Activated naive CD4-positive, alpha-beta T cell treated with anti-CD3 and anti-CD28 coated beads for 36 hours (primary cell): ENCODE measurements around the gene SAMD4A. TPM values are rescaled to one million over a fixed set of nuclear protein-coding genes. Genes with fewer than 3 reads are reported as not detected.
A peak's percentile ranks its signal among the peaks of the same experiment; 100 is the strongest.

Experiments
- CTCF ChIA-PET: fragments of 350-600 bp; sonication (Branson Sonifier 250); formaldehyde crosslinking; loops from one replicate; lab custom pipeline; 2021; ENCODE audit warnings: antibody characterized with exemption; lab: Charles Lee
- DNase-seq: peaks from one replicate; pipeline ENCODE4 v3.0.0-alpha.2; 2020
- H3K27ac Mint-ChIP-seq: one replicate; pipeline ENCODE4 v1.8.0; 2021; ENCODE audit warnings: mild to moderate bottlenecking, mixed read lengths
- H3K27me3 Mint-ChIP-seq: one replicate; pipeline ENCODE4 v1.8.0; 2021; ENCODE audit warnings: low read depth, mixed read lengths
- H3K36me3 Mint-ChIP-seq: one replicate; pipeline ENCODE4 v1.8.0; 2021; ENCODE audit warnings: low read depth, mixed read lengths
- H3K4me1 Mint-ChIP-seq: one replicate; pipeline ENCODE4 v1.8.0; 2021; ENCODE audit warnings: low read depth, mixed read lengths
- H3K4me3 Mint-ChIP-seq: one replicate; pipeline ENCODE4 v1.8.0; 2021; ENCODE audit warnings: mild to moderate bottlenecking, moderate library complexity, mixed read lengths
- H3K9me3 Mint-ChIP-seq: one replicate; pipeline ENCODE4 v1.8.0; 2021; ENCODE audit warnings: mixed read lengths
- intact Hi-C: fragments of 100-400 bp; cut with micrococcal nuclease; formaldehyde crosslinking; loops from one replicate; pipeline ENCODE4 v1.15.1; 2023
- total RNA-seq, 2 experiments: library from RNA; stranded (reverse); gene quantifications; one replicate each; pipeline ENCODE4 v1.2.3, GENCODE V29; 2021

Gene SAMD4A
- total RNA-seq, 2 experiments from 2014 or later: 4.7 to 4.9 TPM

DNA sequence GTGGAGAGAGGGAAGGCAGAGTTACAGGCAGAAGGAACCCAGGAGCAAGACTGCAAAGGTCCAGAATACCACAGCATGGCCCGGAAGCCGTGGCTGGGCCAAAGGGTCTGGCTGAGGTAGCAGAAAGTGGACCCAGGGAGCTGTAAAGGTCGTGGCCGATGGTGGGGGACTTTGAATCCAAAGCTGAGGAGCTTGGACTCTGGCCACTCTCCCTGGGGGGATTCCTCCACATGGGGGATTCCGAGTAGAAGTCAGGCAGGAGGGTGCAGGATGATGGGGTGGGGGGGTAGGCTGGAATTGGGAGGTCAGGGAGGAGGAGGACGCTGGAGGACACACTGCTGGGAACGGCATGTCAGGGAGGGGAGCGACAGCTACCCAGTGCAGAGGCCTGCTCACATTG is 210.5 kb downstream of the SAMD4A start:
- H3K27ac Mint-ChIP-seq: peak overlapping the region; percentile 82
- H3K4me1 Mint-ChIP-seq: peaks cover 48% of the 10 kb centered on the region
- intact Hi-C loops: no loop called here
- peaks cover 2% of the 10 kb centered on the region for H3K27me3 Mint-ChIP-seq
- no peak overlapping the region for H3K4me3 Mint-ChIP-seq
- CTCF ChIA-PET: interaction anchor here (0.6 to 5.7 kb wide), 8 partner anchors 8 to 258 kb away, joined by 3 to 217 read pairs (median 3); partner anchors contain the start of gene SAMD4A
- DNase-seq: no peak
- no peaks in the 10 kb centered on the region for H3K36me3 Mint-ChIP-seq
- H3K9me3 Mint-ChIP-seq: no peaks in the 10 kb centered on the region

DNA sequence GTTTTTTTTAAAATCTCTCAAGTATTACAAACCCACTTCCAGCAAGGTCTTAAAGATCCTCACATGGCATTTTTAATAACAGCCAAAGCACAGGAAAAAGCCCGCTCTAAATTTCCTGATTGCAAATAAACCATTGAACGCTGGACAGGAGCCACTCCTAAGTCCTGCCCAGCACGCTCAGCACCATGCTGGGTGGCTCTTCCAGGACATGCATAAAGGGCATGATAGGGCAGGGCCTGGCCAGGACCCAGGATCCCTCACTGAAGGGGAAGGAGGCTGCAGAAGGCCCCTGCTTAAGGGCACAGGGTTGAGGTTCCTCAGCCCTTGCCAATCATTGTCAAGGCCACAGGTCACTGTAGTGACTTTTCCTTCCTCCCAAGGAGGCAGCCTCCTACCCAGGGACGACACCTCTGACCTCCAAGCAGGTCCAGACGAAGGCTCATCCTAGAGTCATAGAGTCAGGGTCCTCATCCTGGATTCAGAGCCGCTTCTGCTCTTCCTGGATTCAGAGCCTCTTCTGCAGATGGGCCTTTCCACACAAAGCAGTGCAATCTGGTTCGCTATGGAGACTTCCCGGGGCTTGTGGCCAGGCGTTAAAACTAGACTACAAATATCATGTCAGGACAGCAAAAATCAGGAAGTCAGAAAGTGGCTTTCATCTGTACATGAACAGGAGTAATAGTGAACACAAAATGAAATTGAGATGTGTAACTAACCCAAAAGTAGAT is 211.9 kb downstream of the SAMD4A start:
- H3K36me3 Mint-ChIP-seq: no peaks in the 10 kb centered on the region
- CTCF ChIA-PET: no interaction called here
- no peak overlapping the region for H3K27ac Mint-ChIP-seq
- DNase-seq: no peak
- H3K4me3 Mint-ChIP-seq: no peak overlapping the region
- peaks cover 2% of the 10 kb centered on the region for H3K27me3 Mint-ChIP-seq
- peaks cover 37% of the 10 kb centered on the region for H3K4me1 Mint-ChIP-seq
- no peaks in the 10 kb centered on the region for H3K9me3 Mint-ChIP-seq
- intact Hi-C loops: no loop called here

DNA sequence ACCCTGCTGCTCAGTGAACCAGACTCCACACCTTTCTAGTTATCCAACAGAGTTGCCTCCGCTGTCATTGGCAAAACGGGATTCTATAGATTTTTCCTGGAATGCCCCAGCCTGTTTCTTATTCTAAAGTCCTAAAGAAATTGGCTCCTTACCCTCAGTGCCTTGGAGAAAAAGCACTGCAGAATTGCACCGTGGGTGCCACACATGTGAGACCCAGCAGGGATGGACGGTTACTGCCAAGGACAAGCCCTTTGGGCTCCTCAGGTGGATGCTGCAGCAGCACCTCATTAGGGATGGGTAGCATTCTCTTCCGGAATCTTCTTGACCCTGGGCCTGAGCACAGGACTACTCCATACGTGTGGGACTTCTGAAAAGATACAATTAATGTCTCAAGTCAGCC is 214.2 kb downstream of the SAMD4A start:
- intact Hi-C loops: no loop called here
- H3K27me3 Mint-ChIP-seq: peaks cover 2% of the 10 kb centered on the region
- no peaks in the 10 kb centered on the region for H3K36me3 Mint-ChIP-seq
- no peaks in the 10 kb centered on the region for H3K9me3 Mint-ChIP-seq
- H3K4me1 Mint-ChIP-seq: peaks cover 26% of the 10 kb centered on the region
- no peak overlapping the region for H3K4me3 Mint-ChIP-seq
- no peak for DNase-seq
- CTCF ChIA-PET: no interaction called here
- H3K27ac Mint-ChIP-seq: no peak overlapping the region

DNA sequence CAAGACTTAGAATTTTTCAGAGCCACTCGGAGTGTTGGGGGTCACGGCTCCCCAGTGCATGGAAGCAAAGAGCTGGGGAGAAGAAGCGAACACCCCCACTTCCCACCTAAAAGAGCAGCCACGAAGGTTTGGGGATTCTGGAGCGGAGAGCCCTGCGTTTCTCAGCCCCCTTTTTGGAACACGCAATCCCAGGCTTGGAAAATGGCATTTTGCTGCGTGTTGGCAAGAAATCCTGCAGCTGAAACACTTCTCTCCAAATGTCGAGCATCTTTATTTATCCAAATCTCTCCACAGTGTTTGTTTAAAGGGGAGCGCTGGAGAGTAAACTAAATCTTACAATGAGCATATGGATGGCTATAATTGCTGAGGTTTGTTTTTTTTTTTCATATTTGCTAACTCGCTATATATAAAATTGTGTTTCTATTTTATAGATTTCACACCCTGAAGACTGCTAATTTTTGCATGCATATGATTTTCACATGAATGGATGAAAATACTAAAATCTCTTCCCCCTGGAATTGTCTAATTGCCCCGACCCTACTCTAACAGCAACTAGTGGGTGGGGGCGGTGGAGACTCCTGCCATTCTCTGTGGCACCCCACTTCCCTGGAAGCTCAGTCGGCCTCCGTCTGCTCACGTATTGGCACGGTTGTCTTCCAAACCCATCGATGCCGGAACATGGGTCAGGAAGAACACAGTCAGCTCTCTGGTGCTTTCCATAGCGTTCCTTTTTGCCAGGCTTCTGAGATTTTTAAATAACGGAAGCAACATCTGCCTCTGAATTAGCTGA is 215.2 kb downstream of the SAMD4A start:
- no peak for DNase-seq
- Mint-ChIP-seq H3K4me3 (no peak overlapping the region), H3K9me3 (no peaks in the 10 kb centered on the region), H3K4me1 (peaks cover 15% of the 10 kb centered on the region), H3K27me3 (peaks cover 2% of the 10 kb centered on the region), H3K27ac (no peak overlapping the region), H3K36me3 (no peaks in the 10 kb centered on the region)
- intact Hi-C loops: no loop called here
- CTCF ChIA-PET: interaction anchor here (0.9 to 1.8 kb wide), 4 partner anchors 8 to 218 kb away, joined by 3 to 9 read pairs (median 6); no protein-coding TSS in a partner anchor

DNA sequence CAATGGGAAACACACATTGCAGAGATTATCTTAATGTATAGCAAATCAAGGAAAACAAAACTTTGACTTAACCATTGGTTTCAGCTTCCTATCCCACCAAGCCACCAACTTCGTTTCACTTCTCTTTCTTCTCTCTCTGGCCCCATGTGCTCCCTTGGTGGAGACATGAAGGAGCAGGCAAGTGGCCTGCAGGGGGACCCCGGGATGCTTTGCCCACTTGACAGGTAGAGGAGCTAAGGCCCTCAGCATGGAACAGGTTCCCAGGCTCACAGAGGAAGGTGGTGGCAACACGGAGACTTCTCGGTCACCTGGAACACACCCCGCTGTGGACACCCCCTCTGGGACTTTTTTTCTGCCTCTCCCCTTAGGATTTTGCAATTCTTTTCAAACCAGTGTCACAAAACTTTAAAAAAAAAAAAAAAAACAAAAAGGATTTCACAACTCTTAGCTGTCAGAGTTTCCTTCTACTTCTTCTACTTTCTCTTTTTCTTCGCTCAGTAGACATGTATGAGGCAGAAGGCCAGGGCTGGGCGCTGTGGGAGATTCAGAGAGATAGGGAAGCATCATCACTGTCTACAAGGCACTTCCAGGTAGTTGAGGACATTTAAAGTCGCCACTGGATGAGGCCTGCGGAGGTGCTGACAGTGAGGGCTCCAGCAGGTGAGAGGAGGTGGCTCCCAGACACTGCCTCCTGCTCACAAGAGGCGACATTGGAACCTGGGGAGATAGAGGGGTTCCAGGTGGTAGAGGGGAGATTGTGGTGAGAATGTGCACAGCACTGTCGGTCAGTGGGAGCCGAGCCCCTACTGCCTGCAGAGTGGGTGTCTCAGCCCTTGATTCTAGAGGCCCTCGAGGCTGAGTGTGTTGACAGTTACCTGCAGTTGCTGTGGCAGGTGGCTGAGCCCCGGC is 216.1 kb downstream of the SAMD4A start:
- Mint-ChIP-seq H3K4me3 (no peak overlapping the region), H3K27ac (no peak overlapping the region), H3K4me1 (peaks cover 9% of the 10 kb centered on the region), H3K9me3 (no peaks in the 10 kb centered on the region), H3K36me3 (no peaks in the 10 kb centered on the region), H3K27me3 (peaks cover 2% of the 10 kb centered on the region)
- intact Hi-C loops: no loop called here
- CTCF ChIA-PET: interaction anchor here (0.9 to 1.8 kb wide), 4 partner anchors 9 to 219 kb away, joined by 3 to 9 read pairs (median 6); no protein-coding TSS in a partner anchor
- DNase-seq: no peak

DNA sequence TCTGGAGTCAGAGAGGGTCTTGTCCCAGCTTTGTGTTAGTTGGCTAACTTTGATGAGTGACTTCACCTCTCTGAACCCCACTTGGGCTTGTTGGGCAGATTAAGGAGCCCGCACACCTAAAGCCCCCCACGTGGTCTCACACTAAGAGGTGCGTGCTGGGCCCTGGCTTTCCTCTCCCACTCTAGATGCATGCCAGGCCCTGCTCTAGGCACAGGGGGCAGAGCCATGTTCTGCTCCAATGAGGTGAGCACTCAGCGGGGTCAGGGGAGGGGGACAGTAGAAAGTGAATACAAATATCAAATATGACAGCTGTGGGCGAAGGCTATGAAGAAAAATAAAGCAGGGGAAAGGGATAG is 216.7 kb downstream of the SAMD4A start:
- H3K4me1 Mint-ChIP-seq: peaks cover 3% of the 10 kb centered on the region
- H3K27ac Mint-ChIP-seq: no peak overlapping the region
- peaks cover 2% of the 10 kb centered on the region for H3K27me3 Mint-ChIP-seq
- intact Hi-C loops: no loop called here
- no peaks in the 10 kb centered on the region for H3K9me3 Mint-ChIP-seq
- no peak overlapping the region for H3K4me3 Mint-ChIP-seq
- CTCF ChIA-PET: interaction anchor here (1.5 to 2.3 kb wide), 2 partner anchors 10 to 220 kb away, joined by 7 to 9 read pairs; no protein-coding TSS in a partner anchor
- H3K36me3 Mint-ChIP-seq: no peaks in the 10 kb centered on the region
- DNase-seq: no peak

DNA sequence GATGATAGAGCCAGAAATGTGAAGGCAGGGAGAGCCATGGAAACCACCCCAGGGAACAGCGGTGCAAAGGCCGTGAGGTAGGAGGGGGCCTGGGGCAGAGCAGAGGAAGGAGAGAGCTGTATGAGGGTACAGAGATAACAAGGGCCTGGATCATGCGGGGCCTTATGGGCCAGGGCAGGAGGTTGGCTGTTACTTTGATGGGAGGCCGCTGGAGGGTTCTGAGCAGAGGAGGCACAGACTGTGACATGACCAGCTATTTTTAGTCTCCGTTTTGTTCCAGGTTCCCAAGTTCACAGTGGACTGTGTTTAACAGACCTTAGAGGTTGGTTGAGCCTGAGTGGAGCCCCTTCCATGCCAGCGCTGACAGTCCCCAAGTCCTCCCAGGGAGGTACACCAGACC is 217.1 kb downstream of the SAMD4A start:
- H3K4me3 Mint-ChIP-seq: no peak overlapping the region
- H3K9me3 Mint-ChIP-seq: no peaks in the 10 kb centered on the region
- H3K27ac Mint-ChIP-seq: no peak overlapping the region
- no peaks in the 10 kb centered on the region for H3K36me3 Mint-ChIP-seq
- H3K27me3 Mint-ChIP-seq: peaks cover under 1% of the 10 kb centered on the region
- peaks cover 3% of the 10 kb centered on the region for H3K4me1 Mint-ChIP-seq
- DNase-seq: no peak
- intact Hi-C loops: no loop called here
- CTCF ChIA-PET: interaction anchor here (1.5 to 2.3 kb wide), 2 partner anchors 10 to 21 kb away, joined by 3 to 7 read pairs; no protein-coding TSS in a partner anchor

DNA sequence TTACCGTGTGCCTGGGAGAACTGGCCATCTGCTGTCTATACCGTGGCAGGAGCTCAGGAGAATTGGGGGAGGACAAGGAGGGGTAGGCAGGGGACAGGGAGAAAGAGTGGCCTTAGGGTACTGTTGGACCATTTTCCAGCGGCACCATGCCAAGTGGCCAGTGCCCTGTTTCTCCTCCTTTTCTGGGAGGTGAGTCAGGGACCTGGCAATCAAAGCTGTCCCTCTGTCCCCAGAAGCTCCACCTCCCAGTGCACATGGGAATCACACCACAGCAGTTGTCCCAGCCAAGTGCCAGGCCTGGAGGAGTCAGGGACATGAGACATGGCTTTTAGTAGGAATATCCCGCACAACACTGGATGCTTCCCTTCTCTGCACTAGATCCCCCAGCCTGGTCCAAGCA is 217.7 kb downstream of the SAMD4A start:
- no peak overlapping the region for H3K4me3 Mint-ChIP-seq
- DNase-seq: no peak
- intact Hi-C loops: no loop called here
- H3K4me1 Mint-ChIP-seq: peaks cover 3% of the 10 kb centered on the region
- H3K27ac Mint-ChIP-seq: no peak overlapping the region
- no peaks in the 10 kb centered on the region for H3K9me3 Mint-ChIP-seq
- no peaks in the 10 kb centered on the region for H3K36me3 Mint-ChIP-seq
- H3K27me3 Mint-ChIP-seq: no peaks in the 10 kb centered on the region
- CTCF ChIA-PET: interaction anchor here (1.0 to 2.3 kb wide), 5 partner anchors 9 to 97 kb away, joined by 3 to 7 read pairs (median 3); no protein-coding TSS in a partner anchor

DNA sequence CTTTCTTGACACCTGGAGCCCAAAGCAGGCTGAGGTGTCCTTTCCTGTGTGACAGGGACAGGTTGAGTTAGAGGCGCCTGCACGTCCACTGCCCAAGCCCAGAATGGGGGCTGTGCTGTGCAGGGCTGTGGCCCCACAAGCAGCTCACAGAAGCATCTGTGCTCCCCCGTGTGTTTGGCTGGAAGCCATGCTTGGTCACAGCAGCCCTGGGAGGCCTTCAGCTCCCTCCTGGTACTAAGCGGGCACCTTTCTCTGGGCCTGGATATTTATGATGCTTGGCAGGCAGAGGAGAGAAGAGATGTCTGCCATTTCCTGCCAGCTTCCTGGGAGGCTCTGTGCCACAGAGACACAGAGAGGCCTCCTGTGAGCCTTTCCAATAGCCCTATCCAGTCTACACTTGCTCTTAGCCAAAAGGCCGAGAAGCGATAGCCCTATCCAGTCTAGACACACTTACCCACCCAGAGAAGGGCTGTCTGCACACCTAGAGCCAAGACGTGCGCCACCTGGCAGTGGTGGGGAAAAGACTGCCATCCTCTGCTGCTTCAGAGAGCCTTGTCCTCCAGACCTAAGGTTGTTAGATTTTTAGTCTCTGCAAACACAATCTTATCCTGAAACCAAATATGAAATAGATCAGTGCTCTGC is 218.3 kb downstream of the SAMD4A start:
- H3K4me3 Mint-ChIP-seq: no peak overlapping the region
- H3K9me3 Mint-ChIP-seq: no peaks in the 10 kb centered on the region
- no peak overlapping the region for H3K27ac Mint-ChIP-seq
- intact Hi-C loops: no loop called here
- H3K27me3 Mint-ChIP-seq: no peaks in the 10 kb centered on the region
- CTCF ChIA-PET: interaction anchor here (1.0 to 2.3 kb wide), 6 partner anchors 8 to 96 kb away, joined by 3 to 7 read pairs (median 3); no protein-coding TSS in a partner anchor
- no peaks in the 10 kb centered on the region for H3K36me3 Mint-ChIP-seq
- no peak for DNase-seq
- peaks cover 3% of the 10 kb centered on the region for H3K4me1 Mint-ChIP-seq

DNA sequence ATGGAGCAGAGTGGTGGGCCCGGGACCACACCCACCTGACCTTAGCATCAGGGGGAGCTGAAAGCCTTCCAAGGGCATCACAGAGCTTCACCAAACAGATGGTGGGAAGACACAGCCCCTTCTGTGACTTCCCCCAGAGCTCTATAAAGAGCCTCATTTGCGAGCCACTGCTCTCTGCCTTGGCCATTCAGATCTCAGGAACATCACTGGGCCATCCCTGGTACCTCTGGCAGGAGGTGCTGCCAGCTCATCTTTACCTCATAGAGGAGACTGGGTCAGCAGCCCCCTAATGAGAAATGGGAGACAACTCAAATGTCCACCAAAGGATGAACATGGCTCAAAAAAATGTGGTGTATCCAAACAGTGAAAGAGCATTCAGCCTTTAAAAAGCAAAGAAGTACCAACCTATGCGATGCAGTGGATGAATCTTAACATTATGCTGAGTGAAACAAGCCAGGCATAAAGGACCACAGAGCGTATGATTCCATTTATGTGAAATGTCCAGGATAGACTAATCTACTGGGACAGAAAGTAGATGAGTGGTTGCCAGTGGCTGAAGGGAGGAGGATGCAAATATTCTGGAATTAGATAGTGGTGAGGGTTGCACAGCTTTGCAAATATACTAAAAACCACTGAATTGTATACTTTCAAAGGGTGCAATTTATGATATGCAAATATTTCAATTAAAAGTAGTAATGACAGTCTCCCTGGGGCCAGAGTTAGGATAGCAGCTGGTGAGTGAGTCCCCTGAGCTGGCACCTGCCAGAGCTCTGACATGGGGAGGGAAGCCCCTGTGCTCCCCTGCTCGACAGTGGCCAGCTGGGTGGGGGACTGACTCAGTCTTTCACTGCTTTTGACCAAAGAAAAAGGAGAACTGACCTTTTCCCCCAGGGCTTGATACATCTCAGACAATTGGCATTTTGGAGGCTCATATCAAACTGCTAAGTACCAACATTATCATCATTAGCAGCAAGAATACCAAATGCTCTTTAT is 219.1 kb downstream of the SAMD4A start:
- CTCF ChIA-PET: interaction anchor here (1.0 to 2.3 kb wide), 6 partner anchors 9 to 96 kb away, joined by 3 to 7 read pairs (median 4); no protein-coding TSS in a partner anchor
- DNase-seq: no peak
- no peak overlapping the region for H3K4me3 Mint-ChIP-seq

More for the DNA sequence above, 219.1 kb downstream of the SAMD4A start:
- peaks cover 3% of the 10 kb centered on the region for H3K4me1 Mint-ChIP-seq
- H3K36me3 Mint-ChIP-seq: no peaks in the 10 kb centered on the region
- H3K27ac Mint-ChIP-seq: no peak overlapping the region
- no peaks in the 10 kb centered on the region for H3K27me3 Mint-ChIP-seq
- intact Hi-C loops: no loop called here
- no peaks in the 10 kb centered on the region for H3K9me3 Mint-ChIP-seq
